GM08714 (cell line): ENCODE results near the gene ARFGEF3.

ENCODE experiments used
- H3K4me3 ChIP-seq: fragments of 200-500 bp; sonication (Bioruptor generic); 2 replicates; pipeline ENCODE4 v1.5.1; 2014; ENCODE audit warnings: mild to moderate bottlenecking, low read length, inconsistent platforms
- ZNF274 ChIP-seq: IDR thresholded peaks from 2 replicates; pipeline ENCODE4 v1.6.1; 2012; ENCODE audit warnings: mild to moderate bottlenecking, low read depth, low read length

Gene ARFGEF3

GRCh38 chr6:138296786-138297185 is 135.0 kb downstream of the ARFGEF3 start:
- TF ChIP-seq ZNF274 = no peak
- no peak overlapping the region for H3K4me3 ChIP-seq

- TF ChIP-seq ZNF274 = no peak
- H3K4me3 ChIP-seq = no peak overlapping the region
These were observed 136.1 kb downstream of the ARFGEF3 start for GRCh38 chr6:138297761-138298298.

- no peak overlapping the region for H3K4me3 ChIP-seq
- TF ChIP-seq ZNF274 = no peak
These were observed 138.7 kb downstream of the ARFGEF3 start for GRCh38 chr6:138300469-138300868.

GRCh38 chr6:138302554-138302953 is 140.8 kb downstream of the ARFGEF3 start:
- no peak overlapping the region for H3K4me3 ChIP-seq
- no peak for TF ChIP-seq ZNF274

- no peak overlapping the region for H3K4me3 ChIP-seq
- TF ChIP-seq ZNF274 = no peak
These were observed 145.6 kb downstream of the ARFGEF3 start for GRCh38 chr6:138307352-138307751.

- no peak overlapping the region for H3K4me3 ChIP-seq
- no peak for TF ChIP-seq ZNF274
These were observed 146.3 kb downstream of the ARFGEF3 start for GRCh38 chr6:138307816-138308730.

- no peak for TF ChIP-seq ZNF274
- H3K4me3 ChIP-seq = no peak overlapping the region
These were observed 147.0 kb downstream of the ARFGEF3 start for GRCh38 chr6:138308731-138309110.

GRCh38 chr6:138309695-138310094 is 148.0 kb downstream of the ARFGEF3 start:
- H3K4me3 ChIP-seq = no peak overlapping the region
- TF ChIP-seq ZNF274 = no peak

- no peak for TF ChIP-seq ZNF274
- H3K4me3 ChIP-seq = no peak overlapping the region
These were observed 148.6 kb downstream of the ARFGEF3 start for GRCh38 chr6:138310294-138310693.

GRCh38 chr6:138310821-138311220 is 149.1 kb downstream of the ARFGEF3 start:
- no peak overlapping the region for H3K4me3 ChIP-seq
- no peak for TF ChIP-seq ZNF274

GRCh38 chr6:138311268-138311667 is 149.5 kb downstream of the ARFGEF3 start:
- TF ChIP-seq ZNF274 = no peak
- no peak overlapping the region for H3K4me3 ChIP-seq

- TF ChIP-seq ZNF274 = no peak
These were observed 157.1 kb downstream of the ARFGEF3 start for GRCh38 chr6:138318741-138319375.

GRCh38 chr6:138321934-138322333 is 160.2 kb downstream of the ARFGEF3 start:
- no peak overlapping the region for H3K4me3 ChIP-seq
- TF ChIP-seq ZNF274 = no peak

More at GRCh38 chr6:138318741-138319375, 157.1 kb downstream of the ARFGEF3 start:
- no peak overlapping the region for H3K4me3 ChIP-seq

GRCh38 chr6:138323821-138324220 is 162.1 kb downstream of the ARFGEF3 start:
- TF ChIP-seq ZNF274 = no peak
- no peak overlapping the region for H3K4me3 ChIP-seq

GRCh38 chr6:138328210-138328609 is 166.5 kb downstream of the ARFGEF3 start:
- TF ChIP-seq ZNF274 = no peak
- no peak overlapping the region for H3K4me3 ChIP-seq
